ENCODE data around the gene CD33.

The CD33 gene

GRCh38 chr19:51192689-51193088, 32.2 kb upstream of the CD33 start:
- H3K9me2 ChIP-seq (replicated peaks; ENCODE audit: low read depth, low read length): no peaks in the 10 kb centered on the region
- H3K4me3 ChIP-seq (ENCODE audit: low read length, poor library complexity, severe bottlenecking): no peak overlapping the region
- no peak overlapping the region for H3K9ac ChIP-seq (ENCODE audit: low read depth, low read length, poor library complexity, severe bottlenecking)
- H3K36me3 ChIP-seq (ENCODE audit: insufficient read depth, low read length): no peaks in the 10 kb centered on the region
- no peaks in the 10 kb centered on the region for H4K20me1 ChIP-seq (ENCODE audit: insufficient read depth, low read length, poor library complexity, severe bottlenecking)
- no peak overlapping the region for H3K4me2 ChIP-seq (ENCODE audit: low read depth, low read length, poor library complexity, severe bottlenecking)
- no peaks in the 10 kb centered on the region for H3F3A ChIP-seq (ENCODE audit: low read depth)
- H3K4me1 ChIP-seq (ENCODE audit: insufficient read depth, low read length, poor library complexity, severe bottlenecking): no peaks in the 10 kb centered on the region
- H2AFZ ChIP-seq (ENCODE audit: low read length): no peak overlapping the region
- no peaks in the 10 kb centered on the region for H3K9me3 ChIP-seq (ENCODE audit: insufficient read depth, low read depth, low read length)
- H3K79me2 ChIP-seq (ENCODE audit: insufficient read depth, low read length): no peaks in the 10 kb centered on the region
- TF ChIP-seq CTCF (conservative IDR thresholded peaks at IDR 0.05; ENCODE audit: low read length) (no peak), EZH2phosphoT487 (IDR thresholded peaks at IDR 0.05; ENCODE audit: borderline replicate concordance) (no peak)
- H3K27me3 ChIP-seq (ENCODE audit: insufficient read depth, low read length, poor library complexity, severe bottlenecking): no peaks in the 10 kb centered on the region

GRCh38 chr19:51194527-51195315, 30.2 kb upstream of the CD33 start:
- TF ChIP-seq CTCF (conservative IDR thresholded peaks at IDR 0.05; ENCODE audit: low read length): no peak
- no peak for TF ChIP-seq EZH2phosphoT487 (IDR thresholded peaks at IDR 0.05; ENCODE audit: borderline replicate concordance)
- Histone ChIP-seq H3F3A (ENCODE audit: low read depth) (no peaks in the 10 kb centered on the region), H3K79me2 (ENCODE audit: insufficient read depth, low read length) (no peaks in the 10 kb centered on the region), H3K4me2 (ENCODE audit: low read depth, low read length, poor library complexity, severe bottlenecking) (no peak overlapping the region), H3K27me3 (ENCODE audit: insufficient read depth, low read length, poor library complexity, severe bottlenecking) (no peaks in the 10 kb centered on the region), H3K36me3 (ENCODE audit: insufficient read depth, low read length) (no peaks in the 10 kb centered on the region), H2AFZ (ENCODE audit: low read length) (no peak overlapping the region), H4K20me1 (ENCODE audit: insufficient read depth, low read length, poor library complexity, severe bottlenecking) (no peaks in the 10 kb centered on the region), H3K9ac (ENCODE audit: low read depth, low read length, poor library complexity, severe bottlenecking) (no peak overlapping the region), H3K4me1 (ENCODE audit: insufficient read depth, low read length, poor library complexity, severe bottlenecking) (no peaks in the 10 kb centered on the region), H3K4me3 (ENCODE audit: low read length, poor library complexity, severe bottlenecking) (no peak overlapping the region), H3K9me3 (ENCODE audit: insufficient read depth, low read depth, low read length) (no peaks in the 10 kb centered on the region), H3K9me2 (replicated peaks; ENCODE audit: low read depth, low read length) (no peaks in the 10 kb centered on the region)

GRCh38 chr19:51195316-51195586, 29.6 kb upstream of the CD33 start:
- no peaks in the 10 kb centered on the region for H3K4me1 ChIP-seq (ENCODE audit: insufficient read depth, low read length, poor library complexity, severe bottlenecking)
- no peak overlapping the region for H3K4me2 ChIP-seq (ENCODE audit: low read depth, low read length, poor library complexity, severe bottlenecking)
- H3K79me2 ChIP-seq (ENCODE audit: insufficient read depth, low read length): no peaks in the 10 kb centered on the region
- H3F3A ChIP-seq (ENCODE audit: low read depth): no peaks in the 10 kb centered on the region
- H3K9ac ChIP-seq (ENCODE audit: low read depth, low read length, poor library complexity, severe bottlenecking): no peak overlapping the region
- no peak overlapping the region for H3K4me3 ChIP-seq (ENCODE audit: low read length, poor library complexity, severe bottlenecking)
- no peaks in the 10 kb centered on the region for H3K27me3 ChIP-seq (ENCODE audit: insufficient read depth, low read length, poor library complexity, severe bottlenecking)
- H3K36me3 ChIP-seq (ENCODE audit: insufficient read depth, low read length): no peaks in the 10 kb centered on the region
- TF ChIP-seq CTCF (conservative IDR thresholded peaks at IDR 0.05; ENCODE audit: low read length): no peak
- no peak for TF ChIP-seq EZH2phosphoT487 (IDR thresholded peaks at IDR 0.05; ENCODE audit: borderline replicate concordance)
- H3K9me2 ChIP-seq (replicated peaks; ENCODE audit: low read depth, low read length): no peaks in the 10 kb centered on the region
- no peaks in the 10 kb centered on the region for H3K9me3 ChIP-seq (ENCODE audit: insufficient read depth, low read depth, low read length)
- H4K20me1 ChIP-seq (ENCODE audit: insufficient read depth, low read length, poor library complexity, severe bottlenecking): no peaks in the 10 kb centered on the region
- no peak overlapping the region for H2AFZ ChIP-seq (ENCODE audit: low read length)
